ENCODE measurements around the gene GPN2.

GRCh38 chr1:26855636-26856035, 34.4 kb downstream of the GPN2 start:
- TF ChIP-seq EZH2 (IDR thresholded peaks at IDR 0.05; ENCODE audit: borderline replicate concordance, low read depth, low read length, severe bottlenecking) (no peak), POLR2AphosphoS5 (IDR thresholded peaks at IDR 0.05; ENCODE audit: insufficient read depth, low read depth, low read length) (no peak), POLR2A (IDR thresholded peaks at IDR 0.05; ENCODE audit: low read depth, low read length) (no peak), FOS (IDR thresholded peaks at IDR 0.05; ENCODE audit: borderline replicate concordance, insufficient read depth, low read length) (no peak)
- TF ChIP-seq, protein P1, sequence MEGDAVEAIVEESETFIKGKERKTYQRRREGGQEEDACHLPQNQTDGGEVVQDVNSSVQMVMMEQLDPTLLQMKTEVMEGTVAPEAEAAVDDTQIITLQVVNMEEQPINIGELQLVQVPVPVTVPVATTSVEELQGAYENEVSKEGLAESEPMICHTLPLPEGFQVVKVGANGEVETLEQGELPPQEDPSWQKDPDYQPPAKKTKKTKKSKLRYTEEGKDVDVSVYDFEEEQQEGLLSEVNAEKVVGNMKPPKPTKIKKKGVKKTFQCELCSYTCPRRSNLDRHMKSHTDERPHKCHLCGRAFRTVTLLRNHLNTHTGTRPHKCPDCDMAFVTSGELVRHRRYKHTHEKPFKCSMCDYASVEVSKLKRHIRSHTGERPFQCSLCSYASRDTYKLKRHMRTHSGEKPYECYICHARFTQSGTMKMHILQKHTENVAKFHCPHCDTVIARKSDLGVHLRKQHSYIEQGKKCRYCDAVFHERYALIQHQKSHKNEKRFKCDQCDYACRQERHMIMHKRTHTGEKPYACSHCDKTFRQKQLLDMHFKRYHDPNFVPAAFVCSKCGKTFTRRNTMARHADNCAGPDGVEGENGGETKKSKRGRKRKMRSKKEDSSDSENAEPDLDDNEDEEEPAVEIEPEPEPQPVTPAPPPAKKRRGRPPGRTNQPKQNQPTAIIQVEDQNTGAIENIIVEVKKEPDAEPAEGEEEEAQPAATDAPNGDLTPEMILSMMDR (IDR thresholded peaks at IDR 0.05; ENCODE audit: extremely low read depth in 1 of 2, insufficient read depth in 1 of 2, low read depth in 1 of 2, low read length in 2 of 2) = no peak

Measured in endothelial cell of umbilical vein (primary cell).